ENCODE data around the gene ALAS2. TPM values are rescaled to one million over a fixed set of nuclear protein-coding genes. Genes with fewer than 3 reads are reported as not detected.

ALAS2 gene, protein sequence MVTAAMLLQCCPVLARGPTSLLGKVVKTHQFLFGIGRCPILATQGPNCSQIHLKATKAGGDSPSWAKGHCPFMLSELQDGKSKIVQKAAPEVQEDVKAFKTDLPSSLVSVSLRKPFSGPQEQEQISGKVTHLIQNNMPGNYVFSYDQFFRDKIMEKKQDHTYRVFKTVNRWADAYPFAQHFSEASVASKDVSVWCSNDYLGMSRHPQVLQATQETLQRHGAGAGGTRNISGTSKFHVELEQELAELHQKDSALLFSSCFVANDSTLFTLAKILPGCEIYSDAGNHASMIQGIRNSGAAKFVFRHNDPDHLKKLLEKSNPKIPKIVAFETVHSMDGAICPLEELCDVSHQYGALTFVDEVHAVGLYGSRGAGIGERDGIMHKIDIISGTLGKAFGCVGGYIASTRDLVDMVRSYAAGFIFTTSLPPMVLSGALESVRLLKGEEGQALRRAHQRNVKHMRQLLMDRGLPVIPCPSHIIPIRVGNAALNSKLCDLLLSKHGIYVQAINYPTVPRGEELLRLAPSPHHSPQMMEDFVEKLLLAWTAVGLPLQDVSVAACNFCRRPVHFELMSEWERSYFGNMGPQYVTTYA
- polyA plus RNA-seq (2012; ENCODE audit: insufficient read length, low read depth) = not detected

DNA sequence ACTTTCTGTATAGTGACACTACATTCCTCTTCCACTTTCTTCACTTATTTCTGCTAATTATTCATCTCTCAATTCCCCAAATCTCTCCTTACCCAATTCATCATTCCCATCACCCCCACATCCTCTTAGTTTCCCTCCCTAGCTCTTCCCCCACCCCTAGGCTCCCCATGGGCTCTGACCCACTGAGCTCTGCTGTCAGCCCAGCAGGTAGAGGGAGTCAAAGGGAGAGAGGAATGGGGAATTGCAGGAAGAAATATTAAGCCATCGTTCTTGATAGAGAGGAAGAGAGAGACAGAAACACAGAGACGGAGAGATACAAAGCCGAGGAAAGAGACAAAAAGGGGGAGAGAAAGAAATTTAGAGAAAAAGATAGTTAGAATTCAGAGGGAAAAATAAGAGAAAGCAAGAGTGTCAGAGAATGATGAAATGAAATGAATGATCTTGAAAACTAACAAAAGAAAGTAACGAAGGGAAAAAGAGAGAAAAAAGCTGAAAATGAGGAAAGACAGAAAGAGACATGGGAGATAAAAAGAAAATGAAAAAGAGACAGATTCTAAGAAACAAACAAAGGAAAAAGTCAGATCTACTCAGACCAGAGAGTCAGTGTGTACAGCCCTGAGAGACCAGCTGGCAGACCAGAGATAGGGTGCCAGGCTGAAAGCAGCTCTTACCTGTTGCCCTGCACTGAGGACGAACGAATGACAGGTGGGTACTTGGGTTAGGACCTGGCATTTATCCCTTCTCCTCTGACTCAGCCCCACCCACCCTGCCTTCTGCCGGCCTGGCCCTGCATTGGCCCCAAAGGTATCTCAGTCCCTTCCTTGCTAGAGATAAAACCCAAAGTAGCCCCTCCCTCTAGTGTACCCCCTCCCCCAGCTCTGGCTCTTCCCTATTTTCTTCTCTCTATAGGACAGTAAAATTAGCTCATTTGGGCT is at the start of gene ALAS2:
Gene ALAS2, minus strand, starts transcription at position 707 of the 935 bp plus-strand sequence. CDS start 4,977 bp downstream, outside the sequence.
- TF ChIP-seq TAF1 (IDR thresholded peaks at IDR 0.05; ENCODE audit: borderline replicate concordance, insufficient read depth, low read length) = no peak

DNA sequence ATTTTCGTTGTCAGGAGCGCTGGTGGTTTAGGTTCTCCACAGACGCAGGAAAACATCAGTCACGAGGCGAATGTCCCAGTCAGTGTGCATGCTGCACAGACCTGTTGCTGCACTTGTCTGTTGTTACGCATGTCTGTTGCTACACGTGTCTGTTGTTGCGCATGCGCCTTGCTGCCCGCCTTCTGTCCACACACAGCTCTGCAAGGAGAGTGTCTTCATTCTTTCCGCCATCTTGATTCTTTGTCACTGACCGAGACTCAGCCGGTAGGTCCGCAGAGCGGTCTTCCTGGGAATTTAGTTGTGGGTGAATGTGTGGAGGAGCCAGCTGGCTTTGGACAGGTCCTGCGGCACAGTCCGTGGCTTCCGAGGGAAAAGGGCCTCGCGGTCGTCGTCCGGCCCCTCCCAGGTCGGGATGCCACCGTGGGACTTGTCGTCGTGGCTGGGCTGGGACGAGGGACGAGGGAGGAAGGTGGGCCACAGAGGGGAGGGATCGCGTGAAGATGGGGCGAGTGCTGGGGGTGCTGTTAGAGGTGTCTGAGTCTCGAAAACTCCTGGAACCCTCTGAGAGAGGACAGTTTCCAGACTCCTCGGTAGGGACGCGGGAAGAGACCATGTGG is 44.2 kb upstream of the ALAS2 start, which contains the start of gene PAGE2B:
Gene PAGE2B, plus strand, starts transcription at position 180 of the 617 bp plus-strand sequence. CDS start 1,012 bp downstream, outside the sequence.
- no peak for TF ChIP-seq SIN3A (IDR thresholded peaks at IDR 0.05; ENCODE audit: borderline replicate concordance, insufficient read depth, low read length)
- no peak for TF ChIP-seq TAF1 (IDR thresholded peaks at IDR 0.05; ENCODE audit: borderline replicate concordance, insufficient read depth, low read length)
- TF ChIP-seq FOXP2 (optimal IDR thresholded peaks at IDR 0.05; ENCODE audit: borderline replicate concordance, extremely low read depth, extremely low read length, insufficient read depth) = no peak
- TF ChIP-seq POLR2AphosphoS5 (IDR thresholded peaks at IDR 0.05; ENCODE audit: low read depth, low read length) = no peak
- TF ChIP-seq REST (IDR thresholded peaks at IDR 0.05; ENCODE audit: insufficient read depth in 1 of 2, low read depth in 2 of 2, low read length in 2 of 2) = no peak

DNA sequence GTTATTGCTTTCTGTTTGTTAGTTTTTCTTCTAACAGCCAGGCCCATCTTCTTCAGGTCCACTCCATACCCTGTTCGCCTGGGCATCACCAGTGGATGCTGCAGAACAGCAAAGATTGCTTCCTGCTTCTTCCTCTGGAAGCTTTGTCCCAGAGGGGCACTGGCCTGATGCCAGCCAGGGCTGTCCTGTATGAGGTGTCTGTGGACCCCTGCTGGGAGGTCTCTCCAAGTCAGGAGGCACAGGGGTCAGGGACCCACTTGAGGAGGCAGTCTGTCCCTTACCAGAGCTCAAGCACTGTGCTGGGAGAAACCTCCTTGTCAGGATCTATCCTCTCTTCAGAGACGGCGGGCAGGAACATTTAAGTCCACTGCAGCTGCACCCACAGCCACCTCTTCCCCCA is 41.5 kb upstream of the ALAS2 start:
- TF ChIP-seq POLR2AphosphoS5 (IDR thresholded peaks at IDR 0.05; ENCODE audit: low read depth, low read length) = no peak
- no peak for TF ChIP-seq REST (IDR thresholded peaks at IDR 0.05; ENCODE audit: insufficient read depth in 1 of 2, low read depth in 2 of 2, low read length in 2 of 2)
- no peak for TF ChIP-seq FOXP2 (optimal IDR thresholded peaks at IDR 0.05; ENCODE audit: borderline replicate concordance, extremely low read depth, extremely low read length, insufficient read depth)
- no peak for TF ChIP-seq TAF1 (IDR thresholded peaks at IDR 0.05; ENCODE audit: borderline replicate concordance, insufficient read depth, low read length)
- no peak for TF ChIP-seq SIN3A (IDR thresholded peaks at IDR 0.05; ENCODE audit: borderline replicate concordance, insufficient read depth, low read length)

GRCh38 chrX:55057675-55058249 is 27.0 kb upstream of the ALAS2 start:
- TF ChIP-seq TAF1 (IDR thresholded peaks at IDR 0.05; ENCODE audit: borderline replicate concordance, insufficient read depth, low read length) = no peak
- no peak for TF ChIP-seq FOXP2 (optimal IDR thresholded peaks at IDR 0.05; ENCODE audit: borderline replicate concordance, extremely low read depth, extremely low read length, insufficient read depth)
- TF ChIP-seq SIN3A (IDR thresholded peaks at IDR 0.05; ENCODE audit: borderline replicate concordance, insufficient read depth, low read length) = no peak
- no peak for TF ChIP-seq REST (IDR thresholded peaks at IDR 0.05; ENCODE audit: insufficient read depth in 1 of 2, low read depth in 2 of 2, low read length in 2 of 2)
- TF ChIP-seq POLR2AphosphoS5 (IDR thresholded peaks at IDR 0.05; ENCODE audit: low read depth, low read length) = no peak

Measured in PFSK-1 (cell line).